K562 (cell line): ENCODE data around the gene ITK. TPM values are rescaled to one million over a fixed set of nuclear protein-coding genes. Genes with fewer than 3 reads are reported as not detected.
A peak's percentile ranks its signal among the peaks of the same experiment; 100 is the strongest.

Experiments used
- CBX3 ChIP-seq, 2 experiments: IDR thresholded peaks; 1 replicate in 1 of 2; 2 replicates in 1 of 2; pipeline ENCODE4 v1.6.1; 2012; ENCODE audit warnings: inconsistent platforms in 2 of 2, low read length in 2 of 2, borderline replicate concordance in 1 of 2, control low read depth in 1 of 2
- CEBPB ChIP-seq: fragments of 450-650 bp; IDR thresholded peaks from 2 replicates; pipeline ENCODE4 v1.6.1; 2016; ENCODE audit warnings: missing genetic modification characterization, missing compliant biosample characterization
- CREB3L1 ChIP-seq: fragments of 450-650 bp; IDR thresholded peaks from 2 replicates; pipeline ENCODE4 v1.6.1; 2014; ENCODE audit warnings: low read depth, mild to moderate bottlenecking, moderate library complexity, borderline replicate concordance
- EGR1 ChIP-seq: fragments of 450-650 bp; conservative IDR thresholded peaks from 2 replicates; pipeline ENCODE4 v1.6.1; 2017; ENCODE audit warnings: mild to moderate bottlenecking
- FOS ChIP-seq: IDR thresholded peaks from 3 replicates; pipeline ENCODE4 v1.6.1; 2011; ENCODE audit not compliant: insufficient read length; ENCODE audit errors: extremely low read depth
- FOXM1 ChIP-seq, 2 experiments: fragments of 450-650 bp in 1 of 2; sonication (generic) in 1 of 2; formaldehyde crosslinking in 1 of 2; IDR thresholded peaks; 2 replicates each; pipeline versions ENCODE4 v1.6.1 to v1.9.0; 2017 to 2022; ENCODE audit warnings: low read depth in 2 of 2, mild to moderate bottlenecking in 2 of 2, missing genetic modification reagents in 1 of 2, moderate library complexity in 1 of 2
- GABPB1 ChIP-seq: sonication (generic); formaldehyde crosslinking; IDR thresholded peaks from 2 replicates; pipeline ENCODE4 v1.8.0; 2022; ENCODE audit warnings: mild to moderate bottlenecking, missing genetic modification reagents
- GTF2F1 ChIP-seq: IDR thresholded peaks from 2 replicates; pipeline ENCODE4 v1.6.1; 2011; ENCODE audit warnings: low read depth, low read length, improper control_type of control experiment
- HCFC1 ChIP-seq: IDR thresholded peaks from 2 replicates; pipeline ENCODE4 v1.6.1; 2012; ENCODE audit warnings: low read depth, low read length, improper control_type of control experiment
- JUND ChIP-seq, 2 experiments: IDR thresholded peaks; 2 replicates in 1 of 2; 3 replicates in 1 of 2; pipeline ENCODE4 v1.6.1; 2011; ENCODE audit warnings: borderline replicate concordance in 2 of 2, low read depth in 2 of 2, low read length in 2 of 2, improper control_type of control experiment in 1 of 2, missing biosample characterization in 1 of 2, missing genetic modification characterization in 1 of 2, missing genetic modification reagents in 1 of 2
- MYBL2 ChIP-seq, 2 experiments: fragments of 450-650 bp in 1 of 2; sonication (generic) in 1 of 2; formaldehyde crosslinking in 1 of 2; IDR thresholded peaks; 2 replicates each; pipeline versions ENCODE4 v1.6.1 to v1.8.1; 2017 to 2022; ENCODE audit warnings: borderline replicate concordance in 1 of 2, inconsistent platforms in 1 of 2, low read depth in 1 of 2, mild to moderate bottlenecking in 1 of 2, missing genetic modification reagents in 1 of 2, moderate library complexity in 1 of 2
- NEUROD1 ChIP-seq: fragments of 150-350 bp; IDR thresholded peaks from 2 replicates; pipeline ENCODE4 v1.6.1; 2014; ENCODE audit warnings: borderline replicate concordance, low read length, low read depth; ENCODE audit not compliant: partially characterized antibody
- PBX2 ChIP-seq, 2 experiments: IDR thresholded peaks in 1 of 2; conservative IDR thresholded peaks in 1 of 2; 2 replicates each; pipeline ENCODE4 v1.6.1; 2016; ENCODE audit warnings: low read depth in 2 of 2, mild to moderate bottlenecking in 1 of 2, missing compliant biosample characterization in 1 of 2, missing genetic modification characterization in 1 of 2, moderate library complexity in 1 of 2
- PPARD ChIP-seq: fragments of 250-450 bp; sonication (Bioruptor Pico); IDR thresholded peaks from 2 replicates; pipeline ENCODE4 v1.8.0; 2022; ENCODE audit warnings: inconsistent platforms, mild to moderate bottlenecking, moderate library complexity
- PRMT5 ChIP-seq: sonication (generic); formaldehyde crosslinking; IDR thresholded peaks from 2 replicates; pipeline ENCODE4 v1.5.0; 2020; ENCODE audit warnings: missing genetic modification reagents
- TAF1 ChIP-seq: IDR thresholded peaks from 2 replicates; pipeline ENCODE4 v1.6.1; 2011; ENCODE audit warnings: mild to moderate bottlenecking, low read length, moderate library complexity; ENCODE audit not compliant: insufficient read depth, control insufficient read depth, severe bottlenecking; ENCODE audit errors: extremely low read depth
- ZBED1 ChIP-seq: IDR thresholded peaks from 2 replicates; pipeline ENCODE4 v1.6.1; 2014
- ZBTB7A ChIP-seq: IDR thresholded peaks from 2 replicates; pipeline ENCODE4 v1.6.1; 2011; ENCODE audit warnings: low read depth, mild to moderate bottlenecking, low read length, moderate library complexity, borderline replicate concordance; ENCODE audit not compliant: control insufficient read depth
- ZFP36 ChIP-seq: fragments of 150-350 bp; IDR thresholded peaks from 2 replicates; pipeline ENCODE4 v1.6.1; 2018; ENCODE audit warnings: low read length, low read depth; ENCODE audit not compliant: partially characterized antibody
- ZFPM2 ChIP-seq: fragments of 250-450 bp; sonication (Bioruptor Pico); IDR thresholded peaks from 2 replicates; pipeline ENCODE4 v1.5.1; 2022; ENCODE audit warnings: mild to moderate bottlenecking
- ZNF384 ChIP-seq: IDR thresholded peaks from 2 replicates; pipeline ENCODE4 v1.6.1; 2012; ENCODE audit warnings: low read depth, low read length, improper control_type of control experiment
- ZNF717 ChIP-seq: fragments of 250-450 bp; sonication (Bioruptor Pico); IDR thresholded peaks from 2 replicates; pipeline ENCODE4 v1.5.0; 2021
- polyA plus RNA-seq, 8 experiments: library from polyadenylated mRNA; depleted of rRNA in 4 of 8; stranded (reverse) in 5 of 8; unstranded in 3 of 8; fragments of >200 nt; fragmentation: Nextera tagmentation in 2 of 8; fragmentation: Illumina TruSeq in 1 of 8; extraction: Ambion mirVana in 2 of 8; extraction: Trizol in 1 of 8; gene quantifications; 2 replicates each; pipeline versions ENCODE4 v1.2.1 to v1.2.3, GENCODE V29; 2011 to 2014; ENCODE audit warnings: inconsistent platforms in 1 of 8, missing spikeins in 1 of 8
- total RNA-seq, 7 experiments: library from RNA; depleted of rRNA in 6 of 7; stranded (reverse); fragments of >200 nt in 6 of 7; fragmentation: Illumina TruSeq in 2 of 7; extraction: Trizol in 2 of 7; gene quantifications; 2 replicates each; pipeline versions ENCODE4 v1.2.1 to v1.2.3, GENCODE V29; 2011 to 2021; ENCODE audit warnings: low replicate concordance in 1 of 7

ITK gene
- total and polyA plus RNA-seq, 9 of the 15 experiments (the other 6 are each of a cell fraction or from before 2014, with no cell fraction given): 0.04 to 0.75 TPM; not detected in 7

- peak; percentile 57 for TF ChIP-seq CEBPB
- TF ChIP-seq JUND (IDR thresholded peaks at IDR 0.05; ENCODE audit: borderline replicate concordance, low read depth, low read length): no peak
- peak; percentile 25; the same call in 1 of the 3 replicates for TF ChIP-seq JUND (tag; IDR thresholded peaks at IDR 0.05; ENCODE audit: borderline replicate concordance, low read depth, low read length)
- no peak for TF ChIP-seq PRMT5 (CRISPR knock-in tag)
- TF ChIP-seq CREB3L1: peak; percentile 58; the same call in 1 of the 2 replicates
- TF ChIP-seq FOXM1 (IDR thresholded peaks at IDR 0.05; ENCODE audit: low read depth): peak; percentile 97
- no peak for TF ChIP-seq FOXM1 (CRISPR knock-in tag; IDR thresholded peaks at IDR 0.05; ENCODE audit: low read depth)
- 0 out of 2 replicates have a peak, but pooled peaks have one; percentile 44 for TF ChIP-seq ZBED1
- peak; percentile 83 for TF ChIP-seq FOS
- TF ChIP-seq PPARD: no peak
- TF ChIP-seq GABPB1: peak; percentile 96
- peak; percentile 81 for TF ChIP-seq ZNF384
- peak; percentile 96 for TF ChIP-seq MYBL2 (IDR thresholded peaks at IDR 0.05; ENCODE audit: low read depth)
- TF ChIP-seq MYBL2 (CRISPR knock-in tag; IDR thresholded peaks at IDR 0.05; ENCODE audit: borderline replicate concordance): no peak
- 0 out of 2 replicates have a peak, but pooled peaks have one; percentile 23 for TF ChIP-seq ZFPM2
- TF ChIP-seq ZBTB7A: peak; percentile 20; the same call in 1 of the 2 replicates
- TF ChIP-seq EGR1: peak; percentile 32
- TF ChIP-seq ZFP36: peak; percentile 97
- no peak for TF ChIP-seq ZNF717 (CRISPR knock-in tag)
- peak; percentile 79 for TF ChIP-seq PBX2 (CRISPR knock-in tag; IDR thresholded peaks at IDR 0.05; ENCODE audit: low read depth)
- TF ChIP-seq PBX2 (tag; conservative IDR thresholded peaks at IDR 0.05; ENCODE audit: low read depth): peak; percentile 98
- TF ChIP-seq NEUROD1: peak; percentile 8
- TF ChIP-seq TAF1: peak; percentile 76
- TF ChIP-seq CBX3 (IDR thresholded peaks at IDR 0.05; ENCODE audit: borderline replicate concordance in 1 of 2, low read length in 2 of 2): peak in 1 of 2 experiments; percentile 36; a peak in 1 of 3 replicates
- peak; percentile 39; the same call in 1 of the 2 replicates for TF ChIP-seq GTF2F1
- TF ChIP-seq HCFC1: 0 out of 2 replicates have a peak, but pooled peaks have one; percentile 19
Observed at GRCh38 chr5:157142317-157143126, 38.1 kb upstream of the ITK start, which contains the start of gene MED7 (continued).
